Measurements from ENCODE around the gene GVQW3. TPM values are rescaled to one million over a fixed set of nuclear protein-coding genes. Genes with fewer than 3 reads are reported as not detected.

Gene GVQW3
- total and polyA plus RNA-seq, 2 donors (not counting 1 experiment from before 2014, with no cell fraction given): 3.5 to 8.2 TPM

DNA sequence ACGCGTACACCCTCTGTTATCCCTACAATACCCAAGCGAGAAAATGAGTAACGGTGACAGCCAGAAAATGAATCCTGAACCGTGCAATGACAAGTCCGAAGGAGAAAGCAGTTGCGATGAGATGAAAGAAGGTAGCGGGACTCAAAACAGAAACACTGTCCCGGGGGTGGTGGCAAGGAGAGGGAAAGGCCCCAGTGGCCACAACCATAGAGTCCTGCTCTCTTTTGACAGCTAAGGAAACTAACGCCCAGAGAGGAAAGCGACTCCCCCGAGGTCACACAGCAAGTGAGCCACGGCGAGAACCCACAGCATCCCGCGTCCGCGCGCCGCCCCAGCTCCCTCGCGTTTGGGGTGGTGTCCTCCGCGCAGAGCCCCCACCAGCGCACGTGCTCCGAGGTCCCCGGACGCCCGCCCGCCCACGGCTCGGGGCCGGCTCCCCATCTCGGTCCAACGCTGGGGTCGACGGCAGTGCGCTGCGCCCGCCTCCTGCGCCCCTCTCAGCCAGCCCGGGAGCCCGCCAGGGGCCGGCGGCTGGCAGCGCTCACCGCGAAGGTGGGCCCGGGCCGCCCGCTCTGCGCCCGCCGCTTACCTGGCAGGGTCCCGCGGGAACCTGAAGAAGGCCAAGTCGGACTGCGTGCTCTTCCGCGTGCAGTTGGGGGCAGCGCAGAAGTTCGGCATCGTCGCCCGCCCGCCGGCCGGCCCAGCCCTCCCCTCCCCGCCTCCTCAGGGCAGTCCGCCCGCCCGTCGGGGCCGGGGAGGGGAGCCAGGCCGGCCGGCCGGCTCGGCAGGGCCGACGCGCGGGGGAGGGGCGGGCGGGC is 755 bp upstream of the GVQW3 start:
- no peaks in the 10 kb centered on the region for H3K9me3 ChIP-seq (ENCODE audit: control extremely low read depth in 1 of 3, control insufficient read depth in 2 of 3, insufficient read depth in 1 of 3, low read length in 2 of 3)
- Mint-ChIP-seq H3K27ac (peak overlapping the region; percentile 94), H3K9me3 (ENCODE audit: insufficient read depth) (no peaks in the 10 kb centered on the region), H3K4me1 (peaks cover 75% of the 10 kb centered on the region), H3K4me3 (peak overlapping the region; percentile 98), H3K27me3 (no peaks in the 10 kb centered on the region)
- H4K20me1 ChIP-seq (ENCODE audit: control insufficient read depth, insufficient read depth, low read length, poor library complexity, severe bottlenecking): peaks cover 31% of the 10 kb centered on the region
- TF ChIP-seq EZH2 (IDR thresholded peaks at IDR 0.05; ENCODE audit: borderline replicate concordance, insufficient read depth, low read depth, low read length, poor library complexity, severe bottlenecking) (no peak), CTCF (IDR thresholded peaks at IDR 0.05) (peak; percentile 16)
- H3K4me2 ChIP-seq (replicated peaks; ENCODE audit: low read depth, low read length, poor library complexity, severe bottlenecking): peak overlapping the region; percentile 92
- CTCF ChIA-PET: no interaction called here
- H3K27ac ChIP-seq (ENCODE audit: low read length in 2 of 2): peak overlapping the region in 1 of 2 donors; percentile 82
- POLR2A ChIA-PET: no interaction called here
- no peaks in the 10 kb centered on the region for H3K27me3 ChIP-seq (replicated peaks in 1 of 4; ENCODE audit: control extremely low read depth in 1 of 4, control insufficient read depth in 3 of 4, insufficient read depth in 4 of 4, low read length in 3 of 4)
- peak overlapping the region; percentile 43 to 80 (median 61) for H3K4me3 ChIP-seq (ENCODE audit: control extremely low read depth in 1 of 5, extremely low read depth in 1 of 5, insufficient read depth in 1 of 5, low read depth in 2 of 5, low read length in 4 of 5)
- DNase-seq: peak; percentile 80
- H3K9ac ChIP-seq (ENCODE audit: low read length): peak overlapping the region; percentile 86
- H3K79me2 ChIP-seq (ENCODE audit: control insufficient read depth, insufficient read depth, low read length): peaks cover 68% of the 10 kb centered on the region
- ATAC-seq (ENCODE audit: low read depth): peak; percentile 2
- intact Hi-C loops (cut with micrococcal nuclease): loop anchor here (5.0 to 10.0 kb wide), 3 partner anchors 297 to 1393 kb away; partner anchors contain the start of genes ACER3 and NEU3
- H2AFZ ChIP-seq (ENCODE audit: insufficient read depth, low read depth, low read length, poor library complexity, severe bottlenecking): peak overlapping the region; percentile 89
- peaks cover 0 to 5% of the 10 kb centered on the region in 2 experiments for H3K36me3 ChIP-seq (replicated peaks in 1 of 2; ENCODE audit: control extremely low read depth in 1 of 2, control insufficient read depth in 1 of 2, extremely low read depth in 1 of 2, insufficient read depth in 2 of 2, low read length in 1 of 2)
- WGBS (ENCODE audit: insufficient coverage): under 1% methylated on average over 79 of the region's 85 CpGs
- H3K4me1 ChIP-seq (ENCODE audit: control insufficient read depth in 2 of 2, insufficient read depth in 2 of 2, low read length in 2 of 2): peaks cover 34 to 39% of the 10 kb centered on the region in 2 donors

GRCh38 chr11:76382209-76382608 is 1.1 kb downstream of the GVQW3 start:
- ChIA-PET CTCF (interaction anchor here (1.1 kb wide), 2 partner anchors 147 to 290 kb away, joined by 3 read pairs; no protein-coding TSS in a partner anchor), POLR2A (no interaction called here)
- TF ChIP-seq EZH2 (IDR thresholded peaks at IDR 0.05; ENCODE audit: borderline replicate concordance, insufficient read depth, low read depth, low read length, poor library complexity, severe bottlenecking) (no peak), CTCF (IDR thresholded peaks at IDR 0.05) (no peak)
- no peak for DNase-seq
- intact Hi-C loops (cut with micrococcal nuclease): loop anchor here (5.0 to 10.0 kb wide), 3 partner anchors 295 to 1395 kb away; partner anchors contain the start of genes ACER3 and NEU3
- no peaks in the 10 kb centered on the region for H3K27me3 Mint-ChIP-seq
- peaks cover 65% of the 10 kb centered on the region for H3K4me1 Mint-ChIP-seq
- no peak overlapping the region for H3K27ac ChIP-seq (ENCODE audit: low read length in 2 of 2)
- ATAC-seq (ENCODE audit: low read depth): no peak
- no peaks in the 10 kb centered on the region for H3K9me3 Mint-ChIP-seq (ENCODE audit: insufficient read depth)
- H3K27me3 ChIP-seq (replicated peaks in 1 of 4; ENCODE audit: control extremely low read depth in 1 of 4, control insufficient read depth in 3 of 4, insufficient read depth in 4 of 4, low read length in 3 of 4): no peaks in the 10 kb centered on the region
- no peak overlapping the region for H3K4me3 ChIP-seq (ENCODE audit: control extremely low read depth in 1 of 5, extremely low read depth in 1 of 5, insufficient read depth in 1 of 5, low read depth in 2 of 5, low read length in 4 of 5)
- WGBS (ENCODE audit: insufficient coverage): 77% methylated on average over 5 of the region's 6 CpGs
- H3K9me3 ChIP-seq (ENCODE audit: control extremely low read depth in 1 of 3, control insufficient read depth in 2 of 3, insufficient read depth in 1 of 3, low read length in 2 of 3): no peaks in the 10 kb centered on the region
- no peak overlapping the region for H3K27ac Mint-ChIP-seq
- peaks cover 58% of the 10 kb centered on the region for H3K79me2 ChIP-seq (ENCODE audit: control insufficient read depth, insufficient read depth, low read length)
- peaks cover 0 to 2% of the 10 kb centered on the region in 2 experiments for H3K36me3 ChIP-seq (replicated peaks in 1 of 2; ENCODE audit: control extremely low read depth in 1 of 2, control insufficient read depth in 1 of 2, extremely low read depth in 1 of 2, insufficient read depth in 2 of 2, low read length in 1 of 2)
- H3K4me2 ChIP-seq (replicated peaks; ENCODE audit: low read depth, low read length, poor library complexity, severe bottlenecking): peak overlapping the region; percentile 92
- peak overlapping the region; percentile 76 for H3K9ac ChIP-seq (ENCODE audit: low read length)
- H3K4me3 Mint-ChIP-seq: peak overlapping the region; percentile 98
- H4K20me1 ChIP-seq (ENCODE audit: control insufficient read depth, insufficient read depth, low read length, poor library complexity, severe bottlenecking): peaks cover 18% of the 10 kb centered on the region
- H3K4me1 ChIP-seq (ENCODE audit: control insufficient read depth in 2 of 2, insufficient read depth in 2 of 2, low read length in 2 of 2): peaks cover 29 to 35% of the 10 kb centered on the region in 2 donors
- H2AFZ ChIP-seq (ENCODE audit: insufficient read depth, low read depth, low read length, poor library complexity, severe bottlenecking): peak overlapping the region; percentile 89

Measured in B cell (primary cell).